K562 (cell line): ENCODE measurements around the gene EPHA1. TPM values are rescaled to one million over a fixed set of nuclear protein-coding genes. Genes with fewer than 3 reads are reported as not detected.

ENCODE experiments used
- CC2D1A ChIP-seq: fragments of 450-650 bp; IDR thresholded peaks from 2 replicates; pipeline ENCODE4 v1.6.1; 2017; ENCODE audit warnings: mild to moderate bottlenecking
- CREBBP ChIP-seq: IDR thresholded peaks from one replicate; pipeline ENCODE4 v1.6.1; 2012; ENCODE audit warnings: low read depth, mild to moderate bottlenecking, control low read depth, inconsistent platforms, low read length
- ETS2 ChIP-seq: IDR thresholded peaks from 2 replicates; pipeline ENCODE4 v1.6.1; 2016; ENCODE audit warnings: borderline replicate concordance, missing genetic modification characterization, mild to moderate bottlenecking, moderate library complexity, missing compliant biosample characterization; ENCODE audit not compliant: poor library complexity, severe bottlenecking
- FIP1L1 ChIP-seq: fragments of 200-400 bp; formaldehyde crosslinking; IDR thresholded peaks from 2 replicates; pipeline ENCODE4 v1.6.1; 2018; ENCODE audit warnings: mild to moderate bottlenecking, low read depth, low read length; ENCODE audit not compliant: poor library complexity, severe bottlenecking
- HDAC2 ChIP-seq: fragments of 450-650 bp; IDR thresholded peaks from 2 replicates; pipeline ENCODE4 v1.6.1; 2016; ENCODE audit warnings: mild to moderate bottlenecking
- HNRNPK ChIP-seq: fragments of 200-400 bp; formaldehyde crosslinking; IDR thresholded peaks from one replicate; pipeline ENCODE4 v1.6.1; 2018; ENCODE audit warnings: mild to moderate bottlenecking, low read depth, low read length; ENCODE audit not compliant: poor library complexity, severe bottlenecking
- IRF2 ChIP-seq: sonication (generic); formaldehyde crosslinking; IDR thresholded peaks from 2 replicates; pipeline ENCODE4 v1.8.1; 2022; ENCODE audit warnings: mild to moderate bottlenecking, missing genetic modification reagents
- MAFG ChIP-seq: fragments of 450-650 bp; conservative IDR thresholded peaks from 2 replicates; pipeline ENCODE4 v1.6.1; 2016; ENCODE audit warnings: missing genetic modification characterization, missing compliant biosample characterization
- PYGO2 ChIP-seq: fragments of 450-650 bp; IDR thresholded peaks from 2 replicates; pipeline ENCODE4 v1.6.1; 2016; ENCODE audit warnings: mild to moderate bottlenecking, missing genetic modification characterization, moderate library complexity, missing compliant biosample characterization
- RERE ChIP-seq: sonication (generic); formaldehyde crosslinking; IDR thresholded peaks from 2 replicates; pipeline ENCODE4 v1.8.0; 2023; ENCODE audit warnings: missing genetic modification reagents, mild to moderate bottlenecking, borderline replicate concordance
- RFX5 ChIP-seq: IDR thresholded peaks from 2 replicates; pipeline ENCODE4 v1.6.1; 2011; ENCODE audit warnings: low read depth, mild to moderate bottlenecking, improper control_type of control experiment, low read length
- SMARCC2 ChIP-seq: fragments of 450-650 bp; IDR thresholded peaks from 2 replicates; pipeline ENCODE4 v1.6.1; 2017; ENCODE audit warnings: antibody characterized with exemption, moderate library complexity, mild to moderate bottlenecking, low read depth
- YY1 ChIP-seq, 3 experiments: IDR thresholded peaks; 2 replicates each; pipeline ENCODE4 v1.6.1; 2011; ENCODE audit warnings: low read length in 2 of 3, mild to moderate bottlenecking in 2 of 3, moderate library complexity in 2 of 3, borderline replicate concordance in 1 of 3, control low read depth in 1 of 3, low read depth in 1 of 3; ENCODE audit not compliant: insufficient read depth in 3 of 3, insufficient replicate concordance in 2 of 3, control insufficient read depth in 1 of 3, insufficient read length in 1 of 3; ENCODE audit errors: extremely low read depth in 1 of 3
- ZBTB9 ChIP-seq: fragments of 450-650 bp; formaldehyde crosslinking; IDR thresholded peaks from 2 replicates; pipeline ENCODE4 v1.4.0; 2020; ENCODE audit warnings: mild to moderate bottlenecking, moderate library complexity
- ZNF592 ChIP-seq: fragments of 450-650 bp; IDR thresholded peaks from 2 replicates; pipeline ENCODE4 v1.6.1; 2017; ENCODE audit warnings: antibody characterized with exemption, mild to moderate bottlenecking
- ZNF695 ChIP-seq: fragments of 450-650 bp; formaldehyde crosslinking; IDR thresholded peaks from 2 replicates; pipeline ENCODE4 v1.4.0; 2020; ENCODE audit warnings: mild to moderate bottlenecking, moderate library complexity
- polyA plus RNA-seq, 8 experiments: library from polyadenylated mRNA; depleted of rRNA in 4 of 8; stranded (reverse) in 5 of 8; unstranded in 3 of 8; fragments of >200 nt; fragmentation: Nextera tagmentation in 2 of 8; fragmentation: Illumina TruSeq in 1 of 8; extraction: Ambion mirVana in 2 of 8; extraction: Trizol in 1 of 8; gene quantifications; 2 replicates each; pipeline versions ENCODE4 v1.2.1 to v1.2.3, GENCODE V29; 2011 to 2014; ENCODE audit warnings: inconsistent platforms in 1 of 8, missing spikeins in 1 of 8
- total RNA-seq, 7 experiments: library from RNA; depleted of rRNA in 6 of 7; stranded (reverse); fragments of >200 nt in 6 of 7; fragmentation: Illumina TruSeq in 2 of 7; extraction: Trizol in 2 of 7; gene quantifications; 2 replicates each; pipeline versions ENCODE4 v1.2.1 to v1.2.3, GENCODE V29; 2011 to 2021; ENCODE audit warnings: low replicate concordance in 1 of 7

Gene EPHA1
- total and polyA plus RNA-seq, 9 of the 15 experiments (the other 6 are each of a cell fraction or from before 2014, with no cell fraction given), result 0.22 to 0.57 (median 0.32) TPM; not detected in 6

- no peak for TF ChIP-seq MAFG (tag)
- no peak for TF ChIP-seq IRF2 (CRISPR knock-in tag)
- no peak for TF ChIP-seq ZBTB9 (CRISPR knock-in tag)
- no peak for TF ChIP-seq HDAC2
- TF ChIP-seq RERE (CRISPR knock-in tag), result no peak
- no peak for TF ChIP-seq RFX5
- TF ChIP-seq SMARCC2, result no peak
- no peak for TF ChIP-seq CREBBP
- TF ChIP-seq PYGO2 (tag), result no peak
- TF ChIP-seq ZNF592, result no peak
- TF ChIP-seq HNRNPK, result no peak
- TF ChIP-seq YY1 (IDR thresholded peaks at IDR 0.05; ENCODE audit: borderline replicate concordance in 1 of 3, control insufficient read depth in 1 of 3, extremely low read depth in 1 of 3, insufficient read depth in 3 of 3, insufficient read length in 1 of 3, insufficient replicate concordance in 2 of 3, low read depth in 1 of 3, low read length in 2 of 3), result no peak
- no peak for TF ChIP-seq CC2D1A
- TF ChIP-seq ETS2 (tag), result no peak
- no peak for TF ChIP-seq ZNF695 (CRISPR knock-in tag)
- TF ChIP-seq FIP1L1, result no peak
These were observed 26.4 kb downstream of the EPHA1 start (continued) for GRCh38 chr7:143382126-143382790.
